Measurements from ENCODE around the gene EVA1C. TPM values are rescaled to one million over a fixed set of nuclear protein-coding genes. Genes with fewer than 3 reads are reported as not detected.
"Not testable (repeated sequence)": the region's sequence is repeated elsewhere in the genome, so short reads cannot be mapped to it uniquely, and the experiment has no call there.

The EVA1C gene
- total RNA-seq, 2 experiments from 2014 or later = 3.0 to 3.5 TPM

- Mint-ChIP-seq H3K27ac (no peak overlapping the region), H3K4me1 (ENCODE audit: low read depth) (peaks cover 3% of the 10 kb centered on the region), H3K4me3 (no peak overlapping the region), H3K36me3 (ENCODE audit: low read depth) (peaks cover 7% of the 10 kb centered on the region), H3K9me3 (ENCODE audit: insufficient read depth) (no peaks in the 10 kb centered on the region), H3K27me3 (ENCODE audit: low read depth) (no peaks in the 10 kb centered on the region)
- no peak for ATAC-seq
- ChIA-PET CTCF (interaction anchor here (1.6 kb wide), 1 partner anchor 106 kb away, joined by 4 read pairs; no protein-coding TSS in a partner anchor), POLR2A (no interaction called here)
- DNase-seq = no peak
Observed at GRCh38 chr21:32494934-32495709, 82.6 kb downstream of the EVA1C start.

- Mint-ChIP-seq H3K36me3 (ENCODE audit: low read depth) (peaks cover 5% of the 10 kb centered on the region), H3K27ac (no peak overlapping the region), H3K4me1 (ENCODE audit: low read depth) (no peaks in the 10 kb centered on the region), H3K9me3 (ENCODE audit: insufficient read depth) (no peaks in the 10 kb centered on the region), H3K27me3 (ENCODE audit: low read depth) (no peaks in the 10 kb centered on the region), H3K4me3 (no peak overlapping the region)
- ChIA-PET POLR2A (no interaction called here), CTCF (no interaction called here)
- ATAC-seq = no peak
- DNase-seq = no peak
Observed at GRCh38 chr21:32496568-32496967, 84.1 kb downstream of the EVA1C start.

GRCh38 chr21:32499249-32500055, 86.9 kb downstream of the EVA1C start:
- H3K27me3 Mint-ChIP-seq (ENCODE audit: low read depth) = no peaks in the 10 kb centered on the region
- H3K9me3 Mint-ChIP-seq (ENCODE audit: insufficient read depth) = no peaks in the 10 kb centered on the region
- ATAC-seq (no peak), DNase-seq (no peak)
- POLR2A ChIA-PET = no interaction called here
- peaks cover 5% of the 10 kb centered on the region for H3K36me3 Mint-ChIP-seq (ENCODE audit: low read depth)
- H3K27ac Mint-ChIP-seq = no peak overlapping the region
- no peak overlapping the region for H3K4me3 Mint-ChIP-seq
- H3K4me1 Mint-ChIP-seq (ENCODE audit: low read depth) = no peaks in the 10 kb centered on the region
- CTCF ChIA-PET = no interaction called here

- DNase-seq; H3K9me3 Mint-ChIP-seq (ENCODE audit: insufficient read depth); H3K36me3 Mint-ChIP-seq (ENCODE audit: low read depth); ATAC-seq; H3K27me3 Mint-ChIP-seq (ENCODE audit: low read depth); POLR2A ChIA-PET; H3K4me3 Mint-ChIP-seq; H3K27ac Mint-ChIP-seq; CTCF ChIA-PET; H3K4me1 Mint-ChIP-seq (ENCODE audit: low read depth): not testable (repeated sequence)
Observed at GRCh38 chr21:32503641-32504040, 91.1 kb downstream of the EVA1C start.

- POLR2A ChIA-PET; H3K4me1 Mint-ChIP-seq (ENCODE audit: low read depth); CTCF ChIA-PET; DNase-seq; H3K9me3 Mint-ChIP-seq (ENCODE audit: insufficient read depth); H3K4me3 Mint-ChIP-seq; H3K27me3 Mint-ChIP-seq (ENCODE audit: low read depth); ATAC-seq; H3K27ac Mint-ChIP-seq; H3K36me3 Mint-ChIP-seq (ENCODE audit: low read depth): not testable (repeated sequence)
Observed at GRCh38 chr21:32505767-32506166, 93.3 kb downstream of the EVA1C start.

- CTCF ChIA-PET; H3K36me3 Mint-ChIP-seq (ENCODE audit: low read depth); H3K4me3 Mint-ChIP-seq; H3K9me3 Mint-ChIP-seq (ENCODE audit: insufficient read depth); POLR2A ChIA-PET; DNase-seq; ATAC-seq; H3K4me1 Mint-ChIP-seq (ENCODE audit: low read depth); H3K27ac Mint-ChIP-seq; H3K27me3 Mint-ChIP-seq (ENCODE audit: low read depth): not testable (repeated sequence)
Observed at GRCh38 chr21:32506411-32506965, 94.0 kb downstream of the EVA1C start.

GRCh38 chr21:32507342-32507919, 94.9 kb downstream of the EVA1C start:
- Mint-ChIP-seq H3K4me1 (ENCODE audit: low read depth) (peaks cover 4% of the 10 kb centered on the region), H3K27me3 (ENCODE audit: low read depth) (no peaks in the 10 kb centered on the region), H3K4me3 (no peak overlapping the region), H3K9me3 (ENCODE audit: insufficient read depth) (no peaks in the 10 kb centered on the region), H3K36me3 (ENCODE audit: low read depth) (peaks cover 6% of the 10 kb centered on the region), H3K27ac (no peak overlapping the region)
- ATAC-seq = no peak
- ChIA-PET POLR2A (no interaction called here), CTCF (no interaction called here)
- DNase-seq = no peak

- ATAC-seq; H3K4me3 Mint-ChIP-seq; H3K9me3 Mint-ChIP-seq (ENCODE audit: insufficient read depth); H3K27me3 Mint-ChIP-seq (ENCODE audit: low read depth); POLR2A ChIA-PET; DNase-seq; H3K36me3 Mint-ChIP-seq (ENCODE audit: low read depth); CTCF ChIA-PET; H3K27ac Mint-ChIP-seq; H3K4me1 Mint-ChIP-seq (ENCODE audit: low read depth): not testable (repeated sequence)
Observed at GRCh38 chr21:32508036-32508435, 95.5 kb downstream of the EVA1C start.

GRCh38 chr21:32508558-32508957, 96.1 kb downstream of the EVA1C start:
- Mint-ChIP-seq H3K4me3 (no peak overlapping the region), H3K9me3 (ENCODE audit: insufficient read depth) (no peaks in the 10 kb centered on the region), H3K36me3 (ENCODE audit: low read depth) (peaks cover 6% of the 10 kb centered on the region), H3K27me3 (ENCODE audit: low read depth) (no peaks in the 10 kb centered on the region), H3K27ac (no peak overlapping the region), H3K4me1 (ENCODE audit: low read depth) (peaks cover 4% of the 10 kb centered on the region)
- ChIA-PET POLR2A (no interaction called here), CTCF (no interaction called here)
- ATAC-seq (no peak), DNase-seq (no peak)

- ATAC-seq; CTCF ChIA-PET; DNase-seq; H3K27ac Mint-ChIP-seq; H3K4me1 Mint-ChIP-seq (ENCODE audit: low read depth); POLR2A ChIA-PET; H3K4me3 Mint-ChIP-seq; H3K27me3 Mint-ChIP-seq (ENCODE audit: low read depth); H3K9me3 Mint-ChIP-seq (ENCODE audit: insufficient read depth); H3K36me3 Mint-ChIP-seq (ENCODE audit: low read depth): not testable (repeated sequence)
Observed at GRCh38 chr21:32508975-32509374, 96.5 kb downstream of the EVA1C start.

GRCh38 chr21:32514275-32515055, 102.0 kb downstream of the EVA1C start:
- Mint-ChIP-seq H3K27ac (no peak overlapping the region), H3K36me3 (ENCODE audit: low read depth) (peaks cover 3% of the 10 kb centered on the region), H3K9me3 (ENCODE audit: insufficient read depth) (no peaks in the 10 kb centered on the region), H3K4me3 (no peak overlapping the region), H3K4me1 (ENCODE audit: low read depth) (peaks cover 4% of the 10 kb centered on the region), H3K27me3 (ENCODE audit: low read depth) (no peaks in the 10 kb centered on the region)
- no peak for ATAC-seq
- ChIA-PET CTCF (interaction anchor here (1.2 to 1.4 kb wide), 2 partner anchors 24 to 55 kb away, joined by 3 to 4 read pairs; no protein-coding TSS in a partner anchor), POLR2A (no interaction called here)
- no peak for DNase-seq

Data from activated CD8-positive, alpha-beta T cell treated with anti-CD3 and anti-CD28 coated beads, Interleukin-2, amount 10 ng/mL, durations not matched to agents 7 days and 5 days (primary cell).